SIG-M5 (cell line): Measurements from ENCODE around the gene ZBTB20.

Experiments used
- DNase-seq: peaks from one replicate; lab custom pipeline; 2025; lab: John Stamatoyannopoulos, UW

Gene ZBTB20

GRCh38 chr3:114440700-114441099 lies 706.4 kb downstream of the ZBTB20 start:
- DNase-seq: no peak

- DNase-seq: no peak
Observed at GRCh38 chr3:114439284-114439683, 707.8 kb downstream of the ZBTB20 start.

- DNase-seq: no peak
Observed at GRCh38 chr3:114437897-114438296, 709.2 kb downstream of the ZBTB20 start.

- DNase-seq: no peak
Observed at GRCh38 chr3:114436182-114436581, 710.9 kb downstream of the ZBTB20 start.

- DNase-seq: no peak
Observed at GRCh38 chr3:114435386-114436115, 711.5 kb downstream of the ZBTB20 start.

GRCh38 chr3:114432310-114432709 lies 714.8 kb downstream of the ZBTB20 start:
- DNase-seq: no peak

- DNase-seq: no peak
Observed at GRCh38 chr3:114428044-114428595, 719.0 kb downstream of the ZBTB20 start.

GRCh38 chr3:114427285-114428043 lies 719.6 kb downstream of the ZBTB20 start:
- DNase-seq: no peak

GRCh38 chr3:114424337-114424736 lies 722.8 kb downstream of the ZBTB20 start:
- DNase-seq: no peak

GRCh38 chr3:114421204-114421603 lies 725.9 kb downstream of the ZBTB20 start:
- DNase-seq: no peak

- DNase-seq: no peak
Observed at GRCh38 chr3:114420072-114420471, 727.0 kb downstream of the ZBTB20 start.

- DNase-seq: no peak
Observed at GRCh38 chr3:114418724-114419543, 728.2 kb downstream of the ZBTB20 start.

- DNase-seq: no peak
Observed at GRCh38 chr3:114418107-114418506, 729.0 kb downstream of the ZBTB20 start.

- DNase-seq: no peak
Observed at GRCh38 chr3:114417675-114418074, 729.4 kb downstream of the ZBTB20 start.

GRCh38 chr3:114417265-114417664 lies 729.8 kb downstream of the ZBTB20 start:
- no peak for DNase-seq

GRCh38 chr3:114411811-114412803 lies 735.0 kb downstream of the ZBTB20 start:
- no peak for DNase-seq

- no peak for DNase-seq
Observed at GRCh38 chr3:114411190-114411668, 735.9 kb downstream of the ZBTB20 start.

GRCh38 chr3:114408736-114409670 lies 738.1 kb downstream of the ZBTB20 start:
- DNase-seq: no peak

GRCh38 chr3:114406922-114407321 lies 740.2 kb downstream of the ZBTB20 start:
- DNase-seq: no peak

- no peak for DNase-seq
Observed at GRCh38 chr3:114406286-114406685, 740.8 kb downstream of the ZBTB20 start.
